Neural crest cell (in vitro differentiated cells): ENCODE measurements around the gene LTC4S. TPM values are rescaled to one million over a fixed set of nuclear protein-coding genes. Genes with fewer than 3 reads are reported as not detected.

Experiments used
- DNase-seq: peaks from one replicate; pipeline ENCODE4 v3.0.0; 2021; ENCODE audit warnings: low read depth, mixed read lengths, low spot score
- H3K27ac Mint-ChIP-seq: one replicate; pipeline ENCODE4 v1.8.0; 2021; ENCODE audit warnings: mild to moderate bottlenecking, mixed read lengths; ENCODE audit not compliant: unreplicated experiment
- H3K27me3 Mint-ChIP-seq: 2 replicates; pipeline ENCODE4 v1.8.0; 2021; ENCODE audit warnings: low read depth, mild to moderate bottlenecking, mixed read lengths
- H3K36me3 Mint-ChIP-seq: 2 replicates; pipeline ENCODE4 v1.8.0; 2021; ENCODE audit warnings: low read depth, mild to moderate bottlenecking, mixed read lengths
- H3K4me1 Mint-ChIP-seq: 2 replicates; pipeline ENCODE4 v1.8.0; 2021; ENCODE audit warnings: mixed read lengths
- H3K4me3 Mint-ChIP-seq: one replicate; pipeline ENCODE4 v1.8.0; 2021; ENCODE audit warnings: mild to moderate bottlenecking, mixed read lengths
- H3K9me3 Mint-ChIP-seq: 2 replicates; pipeline ENCODE4 v1.8.0; 2021; ENCODE audit warnings: mixed read lengths
- total RNA-seq: library from RNA; stranded (reverse); gene quantifications from 2 replicates; pipeline ENCODE4 v1.2.1, GENCODE V29; 2021
- TF ChIP-seq, protein P1 (sequence below): fragments of 200-600 bp; sonication (generic); conservative IDR thresholded peaks from 2 replicates; pipeline ENCODE4 v1.5.0; 2021; ENCODE audit warnings: antibody characterized with exemption, mild to moderate bottlenecking

LTC4S gene
- total RNA-seq, 1 donor from 2014 or later = 3.3 TPM

DNA sequence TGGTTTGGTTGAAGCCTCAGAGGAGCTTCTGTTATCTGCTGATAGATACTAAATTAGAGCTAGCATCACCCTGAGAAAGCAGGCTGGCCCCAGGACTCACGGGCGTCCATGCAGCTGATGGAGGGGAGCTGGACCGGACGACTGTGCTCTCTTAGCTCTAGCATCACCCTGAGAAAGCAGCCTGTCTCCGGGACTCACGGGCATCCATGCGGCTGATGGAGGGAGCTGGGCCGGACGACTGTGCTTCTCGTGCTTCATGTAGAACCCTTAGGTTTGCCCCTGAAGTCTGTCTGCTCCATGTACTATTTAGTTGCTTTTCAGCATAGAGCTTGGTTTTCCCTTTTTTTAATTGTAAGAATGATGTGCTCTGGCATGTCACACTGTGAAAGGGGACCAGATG lies 16.3 kb upstream of the LTC4S start:
- TF ChIP-seq, protein P1, sequence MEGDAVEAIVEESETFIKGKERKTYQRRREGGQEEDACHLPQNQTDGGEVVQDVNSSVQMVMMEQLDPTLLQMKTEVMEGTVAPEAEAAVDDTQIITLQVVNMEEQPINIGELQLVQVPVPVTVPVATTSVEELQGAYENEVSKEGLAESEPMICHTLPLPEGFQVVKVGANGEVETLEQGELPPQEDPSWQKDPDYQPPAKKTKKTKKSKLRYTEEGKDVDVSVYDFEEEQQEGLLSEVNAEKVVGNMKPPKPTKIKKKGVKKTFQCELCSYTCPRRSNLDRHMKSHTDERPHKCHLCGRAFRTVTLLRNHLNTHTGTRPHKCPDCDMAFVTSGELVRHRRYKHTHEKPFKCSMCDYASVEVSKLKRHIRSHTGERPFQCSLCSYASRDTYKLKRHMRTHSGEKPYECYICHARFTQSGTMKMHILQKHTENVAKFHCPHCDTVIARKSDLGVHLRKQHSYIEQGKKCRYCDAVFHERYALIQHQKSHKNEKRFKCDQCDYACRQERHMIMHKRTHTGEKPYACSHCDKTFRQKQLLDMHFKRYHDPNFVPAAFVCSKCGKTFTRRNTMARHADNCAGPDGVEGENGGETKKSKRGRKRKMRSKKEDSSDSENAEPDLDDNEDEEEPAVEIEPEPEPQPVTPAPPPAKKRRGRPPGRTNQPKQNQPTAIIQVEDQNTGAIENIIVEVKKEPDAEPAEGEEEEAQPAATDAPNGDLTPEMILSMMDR = no peak
- H3K36me3 Mint-ChIP-seq = peaks cover 4% of the 10 kb centered on the region
- DNase-seq = no peak
- no peaks in the 10 kb centered on the region for H3K27me3 Mint-ChIP-seq
- H3K4me3 Mint-ChIP-seq = no peak overlapping the region
- no peaks in the 10 kb centered on the region for H3K4me1 Mint-ChIP-seq
- H3K27ac Mint-ChIP-seq = peak overlapping the region; percentile 50
- no peaks in the 10 kb centered on the region for H3K9me3 Mint-ChIP-seq

DNA sequence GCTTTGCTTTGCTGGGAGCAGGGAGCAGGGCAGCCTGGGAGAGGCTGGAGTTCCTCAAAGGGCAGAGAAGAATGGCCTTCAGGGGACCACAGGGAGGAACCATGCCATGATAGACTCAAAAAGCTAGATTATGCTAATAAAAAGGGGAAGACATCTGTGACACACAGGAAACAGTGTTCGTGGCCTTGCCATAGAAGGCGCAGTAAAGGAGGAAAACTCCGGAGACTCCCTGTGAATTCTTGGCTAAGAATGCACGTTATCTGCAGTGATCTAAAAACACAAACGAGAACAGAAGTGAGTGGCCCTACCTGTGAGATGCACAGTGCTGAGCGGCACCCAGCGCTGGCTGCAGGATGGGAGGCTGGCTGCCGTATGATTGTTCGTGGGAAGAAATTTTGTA lies 15.9 kb upstream of the LTC4S start:
- TF ChIP-seq, protein P1 = no peak
- Mint-ChIP-seq H3K36me3 (peaks cover 4% of the 10 kb centered on the region), H3K27me3 (no peaks in the 10 kb centered on the region), H3K27ac (no peak overlapping the region), H3K4me1 (no peaks in the 10 kb centered on the region), H3K9me3 (no peaks in the 10 kb centered on the region), H3K4me3 (no peak overlapping the region)
- no peak for DNase-seq

DNA sequence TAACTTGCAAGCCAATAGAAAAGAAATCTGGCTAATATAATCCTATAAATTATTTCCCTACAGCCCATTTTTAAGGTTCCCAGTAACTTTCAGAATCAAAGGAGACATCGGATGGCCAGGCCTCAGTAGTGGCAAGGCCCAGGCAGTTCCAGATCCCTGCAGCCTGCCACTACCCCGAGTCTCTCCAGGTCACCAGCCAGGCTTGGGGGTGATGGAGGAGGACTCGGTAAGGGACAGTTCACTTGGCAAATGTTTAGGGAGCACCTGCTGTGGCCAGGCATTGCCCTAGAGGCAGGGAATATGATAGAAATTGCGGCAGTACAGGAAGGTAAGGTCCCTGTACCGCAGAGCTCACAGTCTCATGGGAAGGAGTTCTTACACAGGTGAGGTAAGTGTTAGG lies 15.2 kb upstream of the LTC4S start:
- H3K9me3 Mint-ChIP-seq = no peaks in the 10 kb centered on the region
- TF ChIP-seq, protein P1 = no peak
- H3K4me3 Mint-ChIP-seq = no peak overlapping the region
- no peak overlapping the region for H3K27ac Mint-ChIP-seq
- no peak for DNase-seq
- H3K4me1 Mint-ChIP-seq = no peaks in the 10 kb centered on the region
- no peaks in the 10 kb centered on the region for H3K27me3 Mint-ChIP-seq
- H3K36me3 Mint-ChIP-seq = peaks cover 4% of the 10 kb centered on the region

DNA sequence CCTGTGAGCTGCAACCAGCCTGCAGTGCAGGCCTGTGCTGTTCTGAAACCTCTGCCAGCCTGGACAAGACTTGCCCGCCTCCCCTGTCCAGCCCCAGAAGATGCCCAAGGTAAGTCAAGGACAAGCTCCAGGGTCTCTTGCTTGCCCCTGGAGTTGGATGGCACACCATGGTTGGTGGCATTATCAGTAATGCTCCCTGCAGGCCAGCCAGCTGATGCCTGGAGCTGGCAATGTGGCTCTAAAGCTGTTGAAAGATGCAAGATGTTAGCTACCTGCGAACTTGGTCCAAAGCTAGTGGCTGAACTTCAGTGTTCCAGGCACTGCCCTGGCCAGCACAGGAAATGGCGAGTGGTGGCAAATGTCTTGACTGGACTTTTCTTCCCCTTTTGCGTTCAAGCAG lies 14.0 kb upstream of the LTC4S start:
- H3K4me3 Mint-ChIP-seq = no peak overlapping the region
- H3K36me3 Mint-ChIP-seq = peaks cover 4% of the 10 kb centered on the region
- H3K9me3 Mint-ChIP-seq = no peaks in the 10 kb centered on the region
- no peaks in the 10 kb centered on the region for H3K27me3 Mint-ChIP-seq
- no peak overlapping the region for H3K27ac Mint-ChIP-seq
- TF ChIP-seq, protein P1 = no peak
- H3K4me1 Mint-ChIP-seq = no peaks in the 10 kb centered on the region
- DNase-seq = no peak

DNA sequence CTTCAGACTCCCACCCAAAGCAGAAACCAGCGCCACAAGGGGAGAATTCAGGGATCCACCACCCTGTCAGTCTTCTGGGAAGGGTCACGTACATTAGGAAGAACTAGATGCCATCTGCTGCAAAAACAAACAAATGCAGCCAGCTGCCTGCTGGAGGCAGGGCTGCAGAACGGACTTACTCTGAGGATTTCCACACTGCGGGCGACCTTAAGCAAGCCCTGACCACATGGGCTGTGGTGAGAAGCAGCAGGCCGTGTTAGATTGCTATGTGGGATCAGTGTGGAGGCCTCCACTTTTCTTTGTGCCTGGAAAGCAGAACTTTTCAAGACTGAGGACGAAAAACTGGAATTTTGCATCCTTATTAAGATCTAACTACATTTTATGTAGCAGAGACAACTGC lies 13.4 kb upstream of the LTC4S start:
- Mint-ChIP-seq H3K9me3 (no peaks in the 10 kb centered on the region), H3K4me3 (peak overlapping the region; percentile 7), H3K27ac (no peak overlapping the region), H3K36me3 (peaks cover 4% of the 10 kb centered on the region), H3K27me3 (no peaks in the 10 kb centered on the region), H3K4me1 (no peaks in the 10 kb centered on the region)
- no peak for DNase-seq
- TF ChIP-seq, protein P1 = no peak

DNA sequence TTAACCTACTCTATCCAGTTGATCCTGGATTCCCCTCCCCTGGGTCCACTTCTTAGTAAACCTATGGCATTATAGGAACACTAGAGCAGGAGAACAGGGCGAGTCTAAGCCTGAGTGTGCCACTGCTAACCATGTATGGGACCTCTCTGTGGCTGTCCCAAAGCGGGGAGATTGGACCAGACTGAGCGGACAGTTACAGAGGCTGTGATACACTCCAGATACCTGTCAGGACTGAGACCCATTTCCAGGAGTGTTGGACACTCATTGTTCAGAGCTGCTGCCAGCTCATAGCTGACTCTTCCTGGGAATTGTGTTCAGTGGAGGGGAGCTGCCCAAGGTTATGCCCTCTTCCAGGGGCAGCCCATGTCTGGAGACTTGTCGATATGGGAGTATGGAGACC lies 11.9 kb upstream of the LTC4S start:
- Mint-ChIP-seq H3K36me3 (peaks cover 4% of the 10 kb centered on the region), H3K4me1 (no peaks in the 10 kb centered on the region), H3K27ac (no peak overlapping the region), H3K9me3 (no peaks in the 10 kb centered on the region), H3K4me3 (peak overlapping the region; percentile 12), H3K27me3 (no peaks in the 10 kb centered on the region)
- no peak for DNase-seq
- TF ChIP-seq, protein P1 = no peak
